ENCODE data around the gene CNPY1.

DNA sequence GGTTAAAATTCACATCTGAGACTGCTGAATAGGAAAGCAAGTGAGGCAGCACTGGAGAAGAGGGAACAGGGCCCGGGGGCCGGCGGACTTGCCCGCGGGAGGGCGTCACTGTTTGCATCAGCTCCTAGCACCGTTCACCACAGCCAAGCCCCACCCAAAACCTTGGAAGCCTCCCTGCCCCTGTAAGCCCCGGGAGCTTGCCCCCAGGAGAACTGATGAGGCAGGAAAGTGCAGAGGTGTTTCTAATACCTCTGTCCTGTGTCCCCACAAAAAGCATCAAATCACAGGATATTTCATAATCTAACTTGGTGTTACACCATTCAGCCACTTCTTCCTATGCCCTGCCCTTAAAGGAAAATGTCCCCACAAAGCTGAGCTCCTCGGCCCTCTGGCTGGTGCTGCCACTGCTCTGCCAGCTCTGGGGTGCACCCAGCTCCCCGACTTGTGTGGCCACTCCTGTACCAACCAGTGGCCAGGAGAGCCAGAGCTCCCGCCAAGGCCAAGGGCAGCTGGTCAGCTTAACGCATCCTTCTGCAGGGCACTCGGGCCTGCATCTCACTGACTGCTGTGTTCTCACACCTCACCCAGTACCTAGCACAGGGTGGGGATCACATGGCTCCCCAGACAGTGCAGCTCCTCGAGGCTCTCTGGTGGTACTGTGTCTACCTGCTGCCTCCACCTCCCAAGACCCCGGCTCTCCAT lies 47.3 kb upstream of the CNPY1 start:
- TF ChIP-seq, protein P1, sequence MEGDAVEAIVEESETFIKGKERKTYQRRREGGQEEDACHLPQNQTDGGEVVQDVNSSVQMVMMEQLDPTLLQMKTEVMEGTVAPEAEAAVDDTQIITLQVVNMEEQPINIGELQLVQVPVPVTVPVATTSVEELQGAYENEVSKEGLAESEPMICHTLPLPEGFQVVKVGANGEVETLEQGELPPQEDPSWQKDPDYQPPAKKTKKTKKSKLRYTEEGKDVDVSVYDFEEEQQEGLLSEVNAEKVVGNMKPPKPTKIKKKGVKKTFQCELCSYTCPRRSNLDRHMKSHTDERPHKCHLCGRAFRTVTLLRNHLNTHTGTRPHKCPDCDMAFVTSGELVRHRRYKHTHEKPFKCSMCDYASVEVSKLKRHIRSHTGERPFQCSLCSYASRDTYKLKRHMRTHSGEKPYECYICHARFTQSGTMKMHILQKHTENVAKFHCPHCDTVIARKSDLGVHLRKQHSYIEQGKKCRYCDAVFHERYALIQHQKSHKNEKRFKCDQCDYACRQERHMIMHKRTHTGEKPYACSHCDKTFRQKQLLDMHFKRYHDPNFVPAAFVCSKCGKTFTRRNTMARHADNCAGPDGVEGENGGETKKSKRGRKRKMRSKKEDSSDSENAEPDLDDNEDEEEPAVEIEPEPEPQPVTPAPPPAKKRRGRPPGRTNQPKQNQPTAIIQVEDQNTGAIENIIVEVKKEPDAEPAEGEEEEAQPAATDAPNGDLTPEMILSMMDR (conservative IDR thresholded peaks at IDR 0.05): no peak
- TF ChIP-seq ZFX (IDR thresholded peaks at IDR 0.05): no peak

Data from C4-2B (cell line).